GM12873 (cell line): Measurements from ENCODE around the gene PALS2.

Source experiments
- CTCF ChIP-seq: IDR thresholded peaks from 2 replicates; pipeline ENCODE4 v1.5.1; 2012; ENCODE audit warnings: low read depth, mild to moderate bottlenecking, moderate library complexity, low read length, control low read depth; ENCODE audit not compliant: insufficient read depth; ENCODE audit errors: missing control alignments

Gene PALS2

DNA sequence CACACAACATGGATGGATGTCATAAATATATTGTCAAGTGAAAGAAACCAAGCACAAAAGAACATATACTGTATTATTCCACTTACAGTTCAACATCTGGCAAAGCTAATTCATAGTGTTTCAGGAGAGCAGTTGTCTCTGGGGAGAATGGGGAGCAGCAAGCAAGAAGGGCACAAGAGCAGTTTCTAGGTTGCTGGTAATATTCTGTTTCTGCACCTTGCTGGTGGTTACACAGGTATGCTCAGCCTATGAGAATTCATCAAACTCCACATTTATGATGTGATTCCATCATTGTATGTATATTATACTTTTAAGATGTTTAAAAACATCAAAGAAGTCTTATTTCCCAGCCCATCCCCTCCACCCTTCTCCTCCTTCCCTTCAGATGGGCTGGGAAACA, 18.1 kb upstream of the PALS2 start:
- TF ChIP-seq CTCF: peak; percentile 12

GRCh38 chr7:24555719-24556118, 17.5 kb upstream of the PALS2 start:
- TF ChIP-seq CTCF: no peak

- TF ChIP-seq CTCF: no peak
Measured at GRCh38 chr7:24560772-24561171, 12.5 kb upstream of the PALS2 start.

DNA sequence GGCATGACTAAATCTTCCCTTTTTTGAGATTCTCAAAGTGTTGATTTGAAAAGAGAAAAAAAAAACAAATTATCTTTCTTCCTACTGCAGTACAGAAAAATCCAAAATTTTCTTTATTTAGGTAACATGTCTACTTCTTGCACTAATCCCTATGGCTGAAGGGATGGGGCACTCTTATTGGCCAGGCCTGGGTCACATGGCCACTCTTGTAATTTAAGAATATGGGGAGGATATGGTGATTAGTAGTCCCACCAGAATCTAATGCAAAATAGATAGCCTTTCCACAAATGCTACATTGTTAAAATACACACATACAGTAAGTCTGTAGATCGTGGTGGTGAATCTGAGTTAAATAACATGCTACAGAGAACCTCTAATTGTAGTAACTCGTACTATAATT, 7.0 kb upstream of the PALS2 start:
- no peak for TF ChIP-seq CTCF

- no peak for TF ChIP-seq CTCF
Measured at GRCh38 chr7:24570983-24571382, 2.3 kb upstream of the PALS2 start.

- TF ChIP-seq CTCF: no peak
Measured at GRCh38 chr7:24572016-24572392, 1.2 kb upstream of the PALS2 start.

- no peak for TF ChIP-seq CTCF
Measured at GRCh38 chr7:24572393-24572996, 757 bp upstream of the PALS2 start.
